NB4 (cell line): Measurements from ENCODE around the gene PEAK3.

Experiments used
- DNase-seq: peaks from one replicate; pipeline ENCODE4 v3.0.0; 2010; ENCODE audit warnings: low read depth
- H3K4me3 ChIP-seq: one replicate; pipeline ENCODE4 v1.5.1; 2011; ENCODE audit warnings: mild to moderate bottlenecking, low read depth, low read length, moderate library complexity
- MYC ChIP-seq: IDR thresholded peaks from 2 replicates; pipeline ENCODE4 v1.6.1; 2011; ENCODE audit warnings: low read depth, low read length
- POLR2A ChIP-seq: IDR thresholded peaks from 2 replicates; pipeline ENCODE4 v1.6.1; 2011; ENCODE audit warnings: mild to moderate bottlenecking; ENCODE audit not compliant: insufficient read length; ENCODE audit errors: extremely low read depth
- TF ChIP-seq, protein P1 (sequence below): IDR thresholded peaks from 2 replicates; pipeline ENCODE4 v1.6.1; 2011; ENCODE audit warnings: low read depth, low read length
- TF ChIP-seq, protein P2 (sequence below): IDR thresholded peaks from one replicate; pipeline ENCODE4 v1.5.1; 2012; ENCODE audit warnings: low read depth, low read length

PEAK3 gene, protein sequence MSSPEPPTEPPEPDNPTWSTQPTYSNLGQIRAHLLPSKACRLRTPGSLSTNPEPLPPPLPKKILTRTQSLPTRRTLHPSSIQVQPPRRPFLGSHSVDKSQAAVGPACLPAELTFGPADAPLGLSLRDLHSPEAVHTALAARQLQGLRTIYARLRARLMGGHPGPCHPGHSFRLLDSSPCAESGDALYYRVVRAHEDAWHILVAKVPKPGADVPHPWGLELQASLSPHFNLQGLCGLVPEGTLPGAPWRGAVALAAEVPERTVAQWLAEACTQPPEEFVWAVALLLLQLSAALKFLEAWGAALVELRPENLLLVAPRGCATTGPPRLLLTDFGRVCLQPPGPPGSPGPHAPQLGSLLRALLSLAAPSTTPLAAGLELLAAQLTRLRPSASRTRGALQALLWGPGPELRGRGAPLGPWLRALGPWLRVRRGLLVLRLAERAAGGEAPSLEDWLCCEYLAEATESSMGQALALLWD

DNA sequence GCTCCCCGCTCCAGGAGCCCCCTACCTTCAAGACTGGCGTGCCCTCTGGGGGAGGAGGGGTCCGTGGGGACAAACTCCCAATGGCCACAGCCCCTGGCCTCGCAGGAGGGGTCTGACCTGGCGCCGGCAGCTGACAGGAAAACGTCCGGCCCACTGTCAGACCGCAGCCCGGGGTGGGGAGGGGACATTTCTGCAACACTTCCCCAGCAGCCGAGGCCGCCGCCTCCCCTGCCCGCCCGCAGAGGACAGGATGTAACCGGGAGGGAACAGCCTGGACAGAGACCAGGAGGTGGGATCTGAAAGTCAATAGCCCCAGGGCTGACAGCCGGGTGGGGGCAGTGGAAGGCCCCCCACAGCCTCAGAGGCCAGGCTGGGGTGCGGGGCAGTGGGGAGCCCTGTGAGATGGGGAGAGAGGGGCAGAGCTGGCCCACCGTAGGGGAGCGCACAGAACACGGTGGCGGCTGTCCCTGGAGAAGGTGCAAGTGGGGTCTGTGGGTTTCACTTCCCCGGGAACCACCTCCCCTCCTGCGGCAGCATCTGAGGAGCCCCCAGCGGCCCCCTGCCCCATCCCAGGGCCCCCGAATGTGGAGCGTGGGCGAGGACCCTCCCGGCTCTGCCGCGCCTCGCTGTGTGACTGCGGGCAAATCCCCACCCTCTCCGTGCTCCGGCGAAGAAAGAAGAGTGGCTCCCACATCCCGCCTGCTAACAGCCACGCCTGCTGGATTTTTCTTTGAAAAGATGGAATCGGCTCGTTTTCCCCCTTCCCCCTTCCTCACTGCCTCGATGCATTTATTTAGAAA is at the start of gene PEAK3:
Gene PEAK3 (minus strand): TSS at position 114 of the 800 bp plus-strand sequence. CDS start 1,244 bp downstream, outside the sequence.
- DNase-seq, result peak; percentile 91
- TF ChIP-seq MYC, result no peak
- TF ChIP-seq, protein P1, sequence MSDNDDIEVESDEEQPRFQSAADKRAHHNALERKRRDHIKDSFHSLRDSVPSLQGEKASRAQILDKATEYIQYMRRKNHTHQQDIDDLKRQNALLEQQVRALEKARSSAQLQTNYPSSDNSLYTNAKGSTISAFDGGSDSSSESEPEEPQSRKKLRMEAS, result no peak
- TF ChIP-seq, protein P2, sequence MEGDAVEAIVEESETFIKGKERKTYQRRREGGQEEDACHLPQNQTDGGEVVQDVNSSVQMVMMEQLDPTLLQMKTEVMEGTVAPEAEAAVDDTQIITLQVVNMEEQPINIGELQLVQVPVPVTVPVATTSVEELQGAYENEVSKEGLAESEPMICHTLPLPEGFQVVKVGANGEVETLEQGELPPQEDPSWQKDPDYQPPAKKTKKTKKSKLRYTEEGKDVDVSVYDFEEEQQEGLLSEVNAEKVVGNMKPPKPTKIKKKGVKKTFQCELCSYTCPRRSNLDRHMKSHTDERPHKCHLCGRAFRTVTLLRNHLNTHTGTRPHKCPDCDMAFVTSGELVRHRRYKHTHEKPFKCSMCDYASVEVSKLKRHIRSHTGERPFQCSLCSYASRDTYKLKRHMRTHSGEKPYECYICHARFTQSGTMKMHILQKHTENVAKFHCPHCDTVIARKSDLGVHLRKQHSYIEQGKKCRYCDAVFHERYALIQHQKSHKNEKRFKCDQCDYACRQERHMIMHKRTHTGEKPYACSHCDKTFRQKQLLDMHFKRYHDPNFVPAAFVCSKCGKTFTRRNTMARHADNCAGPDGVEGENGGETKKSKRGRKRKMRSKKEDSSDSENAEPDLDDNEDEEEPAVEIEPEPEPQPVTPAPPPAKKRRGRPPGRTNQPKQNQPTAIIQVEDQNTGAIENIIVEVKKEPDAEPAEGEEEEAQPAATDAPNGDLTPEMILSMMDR, result no peak
- TF ChIP-seq POLR2A, result no peak
- peak within 1 kb of the TSS; percentile 16 for H3K4me3 ChIP-seq

DNA sequence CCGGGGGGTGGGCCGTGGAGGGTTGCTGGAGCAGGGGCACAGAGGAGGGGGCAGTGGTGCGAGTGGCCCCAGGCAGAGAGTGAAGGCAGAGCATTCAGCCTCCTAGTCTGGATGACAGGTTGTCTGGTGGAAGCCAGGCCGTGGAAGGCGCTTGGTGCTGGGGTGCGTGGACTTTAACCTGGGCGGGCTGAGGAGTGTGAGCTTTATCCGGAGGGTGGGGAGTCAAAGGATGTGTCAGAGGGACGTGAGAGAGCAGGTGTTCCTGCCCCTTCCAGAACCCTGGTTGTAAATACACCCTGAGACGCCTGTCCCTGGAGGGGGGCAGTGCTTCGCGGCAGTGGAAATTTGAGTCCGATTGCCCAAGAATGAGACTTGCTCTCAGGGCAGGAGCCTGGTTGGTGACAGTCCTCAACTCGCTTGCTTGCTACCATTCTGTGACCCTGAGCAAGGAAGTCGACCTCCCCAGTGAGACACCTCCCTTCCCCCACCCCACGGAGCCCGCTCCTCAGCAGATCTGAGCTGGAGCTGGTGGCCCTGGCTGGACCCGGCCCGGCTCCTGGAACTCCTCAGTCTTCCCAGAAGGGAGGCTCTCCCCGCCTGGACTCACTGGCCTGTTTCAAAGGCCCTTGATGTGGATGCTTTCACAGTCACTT is 48.8 kb upstream of the PEAK3 start:
- no peak for TF ChIP-seq POLR2A
- TF ChIP-seq MYC, result peak; percentile 51; the same call in 1 of the 2 replicates
- TF ChIP-seq, protein P1, result peak; percentile 45; the same call in 1 of the 2 replicates
- H3K4me3 ChIP-seq, result peak overlapping the region; percentile 28
- DNase-seq, result peak; percentile 66

DNA sequence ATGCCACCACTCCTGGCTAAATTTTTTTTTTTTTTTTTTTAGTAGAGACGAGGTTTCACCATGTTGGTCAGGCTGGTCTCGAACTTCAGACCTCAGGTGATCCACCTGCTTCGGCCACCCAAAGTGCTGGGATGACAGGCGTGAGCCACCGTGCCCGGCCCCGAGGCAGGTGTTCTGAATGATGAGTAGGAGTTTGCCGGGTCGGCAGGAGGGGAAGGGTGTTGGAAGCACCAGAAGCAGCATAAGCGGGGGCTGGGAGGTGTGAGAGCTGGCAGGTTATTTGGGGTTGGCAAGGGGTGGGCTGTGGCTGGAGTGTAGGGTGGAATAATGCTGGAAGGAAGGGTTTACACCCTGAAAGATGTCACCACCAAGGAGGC is 48.3 kb upstream of the PEAK3 start:
- no peak for DNase-seq
- H3K4me3 ChIP-seq, result no peak overlapping the region
- TF ChIP-seq, protein P1, result no peak
- TF ChIP-seq, protein P2, result no peak
- TF ChIP-seq MYC, result no peak
- no peak for TF ChIP-seq POLR2A

DNA sequence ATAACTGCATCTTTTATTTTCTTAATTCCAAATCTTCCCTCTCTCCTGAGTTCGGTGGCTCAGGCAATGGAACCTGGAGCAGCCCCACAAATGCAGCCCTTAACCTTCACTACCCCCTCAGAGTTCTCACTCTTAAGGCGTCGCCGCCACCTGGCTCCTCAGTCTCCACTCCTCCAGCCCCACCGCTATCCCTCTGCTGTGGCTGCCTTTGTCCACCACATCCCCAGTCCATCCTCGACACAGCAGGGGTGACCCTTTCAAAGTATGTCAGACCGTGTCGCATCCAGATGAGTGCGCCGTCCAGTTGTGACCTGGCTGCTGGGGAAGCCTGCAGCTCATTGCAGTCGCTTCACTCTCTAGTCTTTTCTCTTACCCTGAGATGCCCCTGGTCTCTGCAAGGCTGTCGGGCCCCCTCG is 47.5 kb upstream of the PEAK3 start:
- no peak for DNase-seq
- peak overlapping the region; percentile 75 for H3K4me3 ChIP-seq

DNA sequence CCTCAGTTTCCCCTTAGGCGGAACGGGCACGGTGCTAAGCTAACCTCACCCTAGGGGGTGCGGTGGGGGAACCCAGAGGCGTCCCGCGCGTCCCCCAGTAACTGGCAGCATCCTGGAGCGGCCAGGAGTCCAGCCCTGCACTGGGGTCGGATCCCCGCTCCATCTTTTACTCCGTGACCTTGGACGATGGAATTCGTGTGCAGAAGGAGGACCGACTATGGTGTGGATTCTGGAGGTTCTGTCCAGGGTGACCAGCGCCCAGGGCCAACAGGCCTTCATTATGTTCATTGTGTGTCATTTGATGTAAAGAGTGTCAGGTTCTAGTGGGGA is 47.1 kb upstream of the PEAK3 start:
- no peak for TF ChIP-seq POLR2A
- TF ChIP-seq, protein P1, result no peak
- no peak for TF ChIP-seq MYC
- TF ChIP-seq, protein P2, result no peak
- H3K4me3 ChIP-seq, result peak overlapping the region; percentile 75
- DNase-seq, result no peak

More for the DNA sequence above, 47.5 kb upstream of the PEAK3 start:
- TF ChIP-seq MYC, result no peak
- TF ChIP-seq, protein P1, result no peak

DNA sequence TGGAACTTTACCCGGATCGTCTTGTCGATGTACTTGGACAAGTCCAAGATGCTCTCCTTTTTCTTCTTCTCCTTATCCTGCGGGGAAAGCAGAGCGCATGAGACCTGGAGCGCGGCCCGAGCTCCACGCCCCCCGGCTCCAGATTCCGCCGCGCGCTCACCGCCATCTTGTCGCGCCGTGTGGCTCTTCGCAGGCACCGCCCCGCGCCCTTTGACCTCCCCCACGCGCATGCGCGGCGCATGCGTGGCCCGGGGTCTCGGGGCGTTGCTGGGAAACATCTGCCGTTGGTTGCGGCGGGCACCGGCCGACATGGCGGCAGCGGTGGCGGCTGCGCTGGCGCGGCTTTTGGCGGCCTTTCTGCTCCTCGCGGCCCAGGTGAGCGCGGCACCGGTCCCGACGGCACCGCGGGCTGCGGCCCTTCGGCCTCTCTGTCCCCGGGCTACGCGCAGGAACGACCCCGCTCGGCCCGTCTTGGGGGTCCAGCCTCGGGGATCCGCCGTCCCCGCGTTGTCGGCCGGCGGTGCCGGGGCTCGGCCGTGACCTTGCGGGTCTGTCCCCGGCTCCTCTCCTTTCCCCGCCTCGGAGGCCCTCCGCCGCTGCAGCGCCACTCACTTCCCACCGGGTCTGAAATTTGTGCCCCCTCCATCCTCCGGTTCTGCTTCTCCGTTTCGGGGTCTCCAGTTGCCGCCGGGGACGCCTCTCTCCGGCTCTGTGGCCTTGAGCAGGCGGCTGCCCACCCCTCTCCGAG is 46.6 kb upstream of the PEAK3 start, which contains the start of the genes LSM7 and SPPL2B:
Gene LSM7 (minus strand): TSS at position 186 of the 748 bp plus-strand sequence. CDS start 20 bp downstream, at position 166.
Gene SPPL2B (plus strand): TSS at position 284 of the 748 bp plus-strand sequence. CDS start 26 bp downstream, at position 310.
- peak within 1 kb of the TSS; percentile 85 for H3K4me3 ChIP-seq
- peak; percentile 91 for TF ChIP-seq MYC
- peak; percentile 71 for TF ChIP-seq POLR2A
- TF ChIP-seq, protein P1, result peak; percentile 81
- TF ChIP-seq, protein P2, result no peak
- DNase-seq, result peak; percentile 86
